Endothelial cell of umbilical vein (primary cell): ENCODE measurements around the gene CEBPB. TPM values are rescaled to one million over a fixed set of nuclear protein-coding genes. Genes with fewer than 3 reads are reported as not detected.

Experiments used
- BruUV-seq: library from RNA; stranded (reverse); fragments of 400-500 nt; replicated peaks from 2 replicates; lab custom pipeline; 2021; lab: Mats Ljungman, UMichigan
- CTCF ChIA-PET: fragments of 300-600, 350-600 bp; sonication (Branson Sonifier 250); formaldehyde crosslinking; loops from one replicate; lab custom pipeline; 2021; ENCODE audit warnings: antibody characterized with exemption, inconsistent platforms; lab: Charles Lee
- POLR2A ChIA-PET: fragments of 300-600, 350-600 bp; sonication (Branson Sonifier 250); formaldehyde crosslinking; loops from one replicate; lab custom pipeline; 2021; ENCODE audit warnings: antibody characterized with exemption, inconsistent platforms; lab: Charles Lee
- DNase-seq: peaks from one replicate; pipeline ENCODE4 v3.0.0-alpha.2; 2011; ENCODE audit warnings: low read depth, low spot score
- FAIRE-seq: peaks from 2 replicates; lab custom pipeline; 2011; peaks lifted over from hg19 to GRCh38; lab: Jason Lieb, UNC
- H2AFZ ChIP-seq: 2 replicates; pipeline ENCODE4 v1.6.0; 2012; ENCODE audit warnings: low read depth, low read length, control low read depth, inconsistent platforms
- H3K27ac ChIP-seq: 2 replicates; pipeline ENCODE4 v1.5.1; 2011; ENCODE audit warnings: low read depth, mild to moderate bottlenecking, control low read depth, low read length, moderate library complexity; ENCODE audit not compliant: insufficient read depth
- H3K27me3 ChIP-seq, 2 experiments: 2 replicates each; pipeline versions ENCODE4 v1.6.0 to v1.6.1; 2011; ENCODE audit warnings: low read length in 2 of 2, mixed read lengths in 1 of 2; ENCODE audit not compliant: control insufficient read depth in 2 of 2, insufficient read depth in 2 of 2
- H3K36me3 ChIP-seq, 2 experiments: 2 replicates in 1 of 2; 3 replicates in 1 of 2; pipeline ENCODE4 v1.5.1; 2011; ENCODE audit warnings: low read length in 2 of 2, mild to moderate bottlenecking in 1 of 2, moderate library complexity in 1 of 2; ENCODE audit not compliant: control insufficient read depth in 2 of 2, insufficient read depth in 2 of 2; ENCODE audit errors: extremely low read depth in 1 of 2
- H3K4me1 ChIP-seq: 3 replicates; pipeline ENCODE4 v1.5.1; 2011; ENCODE audit warnings: mild to moderate bottlenecking, low read length; ENCODE audit not compliant: control insufficient read depth, insufficient read depth; ENCODE audit errors: extremely low read depth
- H3K4me2 ChIP-seq: 2 replicates; pipeline ENCODE4 v1.6.1; 2011; ENCODE audit warnings: low read length, control low read depth, mixed read lengths; ENCODE audit not compliant: insufficient read depth
- H3K4me3 ChIP-seq, 3 experiments: fragments of 200-600 bp in 1 of 3; sonication (generic), shearing (Covaris generic) in 1 of 3; replicated peaks in 1 of 3; 2 replicates each; pipeline ENCODE4 v1.5.1; 2011 to 2016; ENCODE audit warnings: control low read depth in 3 of 3, low read length in 3 of 3, mild to moderate bottlenecking in 2 of 3, inconsistent platforms in 1 of 3, low read depth in 1 of 3, moderate library complexity in 1 of 3; ENCODE audit not compliant: insufficient read depth in 1 of 3
- H3K79me2 ChIP-seq: 2 replicates; pipeline ENCODE4 v1.6.0; 2012; ENCODE audit warnings: low read length, inconsistent platforms; ENCODE audit not compliant: control insufficient read depth, insufficient read depth
- H3K9ac ChIP-seq: replicated peaks from 2 replicates; pipeline ENCODE3; 2011; ENCODE audit warnings: low read length, control low read depth; ENCODE audit not compliant: insufficient read depth; ENCODE audit errors: extremely low read depth
- H3K9me1 ChIP-seq: replicated peaks from 3 replicates; pipeline ENCODE4 v1.6.0; 2011; ENCODE audit warnings: mild to moderate bottlenecking, low read length; ENCODE audit not compliant: control insufficient read depth, insufficient read depth; ENCODE audit errors: extremely low read depth
- H3K9me3 ChIP-seq: replicated peaks from 2 replicates; pipeline ENCODE4 v1.5.1; 2012; ENCODE audit warnings: low read length, inconsistent platforms; ENCODE audit not compliant: control insufficient read depth, insufficient read depth
- H4K20me1 ChIP-seq: replicated peaks from 2 replicates; pipeline ENCODE3; 2011; ENCODE audit warnings: mild to moderate bottlenecking, low read length; ENCODE audit not compliant: control insufficient read depth, insufficient read depth; ENCODE audit errors: extremely low read depth
- EZH2 ChIP-seq: IDR thresholded peaks from 2 replicates; pipeline ENCODE4 v1.6.1; 2012; ENCODE audit warnings: borderline replicate concordance, low read depth, mild to moderate bottlenecking, moderate library complexity, low read length, inconsistent platforms; ENCODE audit not compliant: severe bottlenecking
- FOS ChIP-seq: IDR thresholded peaks from 2 replicates; pipeline ENCODE4 v1.6.1; 2011; ENCODE audit warnings: mild to moderate bottlenecking, low read length, moderate library complexity, borderline replicate concordance; ENCODE audit not compliant: insufficient read depth
- GATA2 ChIP-seq: IDR thresholded peaks from 2 replicates; pipeline ENCODE4 v1.7.0; 2011; ENCODE audit warnings: low read depth, mild to moderate bottlenecking, moderate library complexity, mixed read lengths, low read length; ENCODE audit not compliant: insufficient read length, insufficient read depth
- JUN ChIP-seq: IDR thresholded peaks from 2 replicates; pipeline ENCODE4 v1.6.1; 2011; ENCODE audit warnings: borderline replicate concordance, low read depth; ENCODE audit not compliant: insufficient read length, insufficient read depth
- MYC ChIP-seq: IDR thresholded peaks from one replicate; pipeline ENCODE4 v1.6.1; 2011; ENCODE audit warnings: mild to moderate bottlenecking, low read depth, low read length
- POLR2A ChIP-seq: IDR thresholded peaks from 2 replicates; pipeline ENCODE4 v1.6.1; 2012; ENCODE audit warnings: low read depth, mild to moderate bottlenecking, control low read depth, low read length
- POLR2AphosphoS5 ChIP-seq: IDR thresholded peaks from 2 replicates; pipeline ENCODE4 v1.6.1; 2012; ENCODE audit warnings: low read depth, mild to moderate bottlenecking, control low read depth, low read length, moderate library complexity; ENCODE audit not compliant: insufficient read depth
- dilution Hi-C: fragments of 300-500 bp; cut with MboI; formaldehyde crosslinking; loops from one replicate; pipeline ENCODE4 v1.15.0; 2019; ENCODE audit warnings: low sequenced_read_pairs; ENCODE audit not compliant: extremely low pct_ligation_motif_present
- intact Hi-C: fragments of 100-400 bp; cut with micrococcal nuclease; formaldehyde crosslinking; loops from one replicate; pipeline ENCODE4 v1.10.0; 2022
- polyA plus RNA-seq, 4 experiments: library from polyadenylated mRNA; depleted of rRNA in 3 of 4; stranded (reverse) in 3 of 4; unstranded in 1 of 4; fragments of >200 nt; gene quantifications; 2 replicates each; pipeline versions ENCODE4 v1.2.1 to v1.2.3, GENCODE V29; 2011 to 2012; ENCODE audit warnings: missing spikeins in 1 of 4
- total RNA-seq: library from RNA; stranded (reverse); gene quantifications from 2 replicates; pipeline ENCODE4 v1.2.3, GENCODE V29; 2021
- TF ChIP-seq, protein P1 (sequence below), 2 donors: IDR thresholded peaks; 1 replicate in 1 of 2; 2 replicates in 1 of 2; pipeline ENCODE4 v1.5.1; 2011; ENCODE audit warnings: low read length in 2 of 2, mild to moderate bottlenecking in 2 of 2, moderate library complexity in 2 of 2, control low read depth in 1 of 2, inconsistent platforms in 1 of 2, low read depth in 1 of 2; ENCODE audit not compliant: insufficient read depth in 1 of 2; ENCODE audit errors: extremely low read depth in 1 of 2
- TF ChIP-seq, protein P2 (sequence below): IDR thresholded peaks from 2 replicates; pipeline ENCODE4 v1.6.1; 2011; ENCODE audit not compliant: insufficient read depth, insufficient read length

Gene CEBPB
- total and polyA plus RNA-seq, 2 donors (not counting 3 experiments of a cell fraction or from before 2014, with no cell fraction given), result 3.7 to 11.4 TPM

DNA sequence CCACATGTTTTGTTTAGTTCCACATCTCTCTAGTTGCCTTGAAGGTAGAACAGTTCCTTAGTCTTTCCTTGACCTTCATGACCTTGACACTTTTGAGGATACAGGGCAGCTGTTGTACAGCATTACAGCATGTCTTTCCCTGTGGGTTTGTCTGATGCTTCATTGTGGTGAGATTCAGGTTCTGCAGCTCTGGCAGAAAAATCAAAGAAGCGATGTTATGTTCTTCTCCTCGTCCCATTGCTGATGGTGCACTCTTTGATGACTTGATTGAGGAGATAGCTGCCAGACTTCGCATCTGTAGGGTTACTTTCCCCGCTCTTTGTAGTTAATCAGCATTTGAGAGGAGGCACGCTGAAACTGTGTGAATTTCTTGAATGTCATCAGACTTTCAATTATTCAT, 12.0 kb downstream of the CEBPB start:
- Histone ChIP-seq H3K4me2 (no peak overlapping the region), H3K9ac (no peak overlapping the region), H3K36me3 (no peaks in the 10 kb centered on the region), H3K9me3 (no peaks in the 10 kb centered on the region), H3K27me3 (no peaks in the 10 kb centered on the region), H3K4me3 (no peak overlapping the region), H2AFZ (no peak overlapping the region), H3K9me1 (no peaks in the 10 kb centered on the region), H3K27ac (no peak overlapping the region), H3K79me2 (no peaks in the 10 kb centered on the region), H4K20me1 (no peaks in the 10 kb centered on the region), H3K4me1 (no peaks in the 10 kb centered on the region)
- DNase-seq (no peak), FAIRE-seq (no peak)
- dilution Hi-C loops (no loop called here), intact Hi-C loops (no loop called here)
- CTCF ChIA-PET, result interaction anchor here (0.9 to 1.2 kb wide), 4 partner anchors 45 to 385 kb away, joined by 3 read pairs; no protein-coding TSS in a partner anchor
- BruUV-seq, result no TSS peak
- POLR2A ChIA-PET, result no interaction called here
- no peak for TF ChIP-seq POLR2AphosphoS5
- TF ChIP-seq EZH2, result no peak
- TF ChIP-seq, protein P1, sequence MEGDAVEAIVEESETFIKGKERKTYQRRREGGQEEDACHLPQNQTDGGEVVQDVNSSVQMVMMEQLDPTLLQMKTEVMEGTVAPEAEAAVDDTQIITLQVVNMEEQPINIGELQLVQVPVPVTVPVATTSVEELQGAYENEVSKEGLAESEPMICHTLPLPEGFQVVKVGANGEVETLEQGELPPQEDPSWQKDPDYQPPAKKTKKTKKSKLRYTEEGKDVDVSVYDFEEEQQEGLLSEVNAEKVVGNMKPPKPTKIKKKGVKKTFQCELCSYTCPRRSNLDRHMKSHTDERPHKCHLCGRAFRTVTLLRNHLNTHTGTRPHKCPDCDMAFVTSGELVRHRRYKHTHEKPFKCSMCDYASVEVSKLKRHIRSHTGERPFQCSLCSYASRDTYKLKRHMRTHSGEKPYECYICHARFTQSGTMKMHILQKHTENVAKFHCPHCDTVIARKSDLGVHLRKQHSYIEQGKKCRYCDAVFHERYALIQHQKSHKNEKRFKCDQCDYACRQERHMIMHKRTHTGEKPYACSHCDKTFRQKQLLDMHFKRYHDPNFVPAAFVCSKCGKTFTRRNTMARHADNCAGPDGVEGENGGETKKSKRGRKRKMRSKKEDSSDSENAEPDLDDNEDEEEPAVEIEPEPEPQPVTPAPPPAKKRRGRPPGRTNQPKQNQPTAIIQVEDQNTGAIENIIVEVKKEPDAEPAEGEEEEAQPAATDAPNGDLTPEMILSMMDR (IDR thresholded peaks at IDR 0.05; ENCODE audit: extremely low read depth in 1 of 2, insufficient read depth in 1 of 2, low read depth in 1 of 2, low read length in 2 of 2), result no peak
- TF ChIP-seq GATA2, result no peak
- TF ChIP-seq, protein P2, sequence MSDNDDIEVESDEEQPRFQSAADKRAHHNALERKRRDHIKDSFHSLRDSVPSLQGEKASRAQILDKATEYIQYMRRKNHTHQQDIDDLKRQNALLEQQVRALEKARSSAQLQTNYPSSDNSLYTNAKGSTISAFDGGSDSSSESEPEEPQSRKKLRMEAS, result no peak
- no peak for TF ChIP-seq POLR2A
- no peak for TF ChIP-seq MYC
- no peak for TF ChIP-seq FOS
- no peak for TF ChIP-seq JUN
